GM18909 (cell line): Measurements from ENCODE around the gene AZGP1.
"Not testable (repeated sequence)": the region's sequence is repeated elsewhere in the genome, so short reads cannot be mapped to it uniquely, and the experiment has no call there.

Source experiments
- ATAC-seq: cut with Tn5 transposase; IDR thresholded peaks from one replicate; pipeline ENCODE4 v1.9.1; 2021; ENCODE audit warnings: mild to moderate bottlenecking; ENCODE audit not compliant: unreplicated experiment, poor library complexity

AZGP1 gene

GRCh38 chr7:100000239-100000638 lies 24.4 kb upstream of the AZGP1 start:
- ATAC-seq: no peak

GRCh38 chr7:99997545-99998137 lies 21.8 kb upstream of the AZGP1 start:
- no peak for ATAC-seq

GRCh38 chr7:99996755-99997544 lies 21.1 kb upstream of the AZGP1 start:
- ATAC-seq: no peak

- ATAC-seq: no peak
These were observed 19.0 kb upstream of the AZGP1 start for GRCh38 chr7:99994819-99995218.

GRCh38 chr7:99992330-99993038 lies 16.7 kb upstream of the AZGP1 start:
- ATAC-seq: no peak

GRCh38 chr7:99991543-99991942 lies 15.7 kb upstream of the AZGP1 start:
- ATAC-seq: not testable (repeated sequence)

- ATAC-seq: no peak
These were observed 14.6 kb upstream of the AZGP1 start for GRCh38 chr7:99990460-99990852.

GRCh38 chr7:99987846-99988245 lies 12.0 kb upstream of the AZGP1 start:
- no peak for ATAC-seq

- ATAC-seq: not testable (repeated sequence)
These were observed 11.5 kb upstream of the AZGP1 start for GRCh38 chr7:99987306-99987705.

GRCh38 chr7:99984593-99984992 lies 8.8 kb upstream of the AZGP1 start:
- ATAC-seq: no peak

- ATAC-seq: not testable (repeated sequence)
These were observed 5.2 kb upstream of the AZGP1 start for GRCh38 chr7:99981066-99981465.

- ATAC-seq: peak; percentile 61
These were observed 4.6 kb upstream of the AZGP1 start for GRCh38 chr7:99980448-99980872.

GRCh38 chr7:99979814-99980225 lies 4.0 kb upstream of the AZGP1 start:
- peak; percentile 31 for ATAC-seq

GRCh38 chr7:99976626-99977025 lies 795 bp upstream of the AZGP1 start:
- no peak for ATAC-seq

GRCh38 chr7:99974681-99975080 lies 1.1 kb downstream of the AZGP1 start:
- ATAC-seq: no peak

- not testable (repeated sequence) for ATAC-seq
These were observed 2.0 kb downstream of the AZGP1 start for GRCh38 chr7:99973817-99974216.

- no peak for ATAC-seq
These were observed 4.6 kb downstream of the AZGP1 start for GRCh38 chr7:99971242-99971641.

- not testable (repeated sequence) for ATAC-seq
These were observed 6.0 kb downstream of the AZGP1 start for GRCh38 chr7:99969813-99970212.

GRCh38 chr7:99969298-99969697 lies 6.5 kb downstream of the AZGP1 start:
- ATAC-seq: no peak

- ATAC-seq: no peak
These were observed 17.1 kb downstream of the AZGP1 start for GRCh38 chr7:99958564-99959227.

- ATAC-seq: no peak
These were observed 20.6 kb downstream of the AZGP1 start for GRCh38 chr7:99955247-99955646.
